HepG2 (cell line): Measurements from ENCODE around the gene TAS2R4. TPM values are rescaled to one million over a fixed set of nuclear protein-coding genes. Genes with fewer than 3 reads are reported as not detected.

Source experiments
- ARHGAP35 ChIP-seq: sonication (generic); formaldehyde crosslinking; IDR thresholded peaks from 2 replicates; pipeline ENCODE4 v1.9.0; 2022; ENCODE audit warnings: mild to moderate bottlenecking, inconsistent platforms, moderate library complexity, missing genetic modification reagents, borderline replicate concordance
- ATF5 ChIP-seq: sonication (generic); formaldehyde crosslinking; IDR thresholded peaks from 2 replicates; pipeline ENCODE4 v1.4.0; 2020; ENCODE audit warnings: mild to moderate bottlenecking, low read depth, missing genetic modification reagents
- GABPA ChIP-seq, 2 experiments: IDR thresholded peaks; 2 replicates each; pipeline ENCODE4 v1.6.1; 2011 to 2016; ENCODE audit warnings: low read depth in 2 of 2, low read length in 1 of 2, missing biosample characterization in 1 of 2, missing genetic modification characterization in 1 of 2
- HES4 ChIP-seq: sonication (generic); formaldehyde crosslinking; IDR thresholded peaks from 2 replicates; pipeline ENCODE4 v1.9.0; 2021; ENCODE audit warnings: mild to moderate bottlenecking, missing genetic modification reagents, borderline replicate concordance
- JDP2 ChIP-seq: sonication (generic); formaldehyde crosslinking; IDR thresholded peaks from 2 replicates; pipeline ENCODE4 v1.8.1; 2022; ENCODE audit warnings: missing genetic modification reagents, borderline replicate concordance
- JUN ChIP-seq: sonication (generic); formaldehyde crosslinking; IDR thresholded peaks from 2 replicates; pipeline ENCODE4 v1.4.0; 2020; ENCODE audit warnings: mild to moderate bottlenecking, missing genetic modification reagents
- KLF11 ChIP-seq: IDR thresholded peaks from 2 replicates; pipeline ENCODE4 v1.6.1; 2016; ENCODE audit warnings: missing compliant biosample characterization
- MXI1 ChIP-seq: IDR thresholded peaks from 3 replicates; pipeline ENCODE4 v1.6.1; 2012; ENCODE audit warnings: low read depth, low read length, inconsistent platforms, borderline replicate concordance
- MYC ChIP-seq: sonication (generic); formaldehyde crosslinking; IDR thresholded peaks from 2 replicates; pipeline ENCODE4 v1.9.0; 2021; ENCODE audit warnings: missing genetic modification reagents, borderline replicate concordance
- NFYC ChIP-seq: IDR thresholded peaks from 2 replicates; pipeline ENCODE4 v1.6.1; 2016; ENCODE audit warnings: missing genetic modification reagents, missing compliant biosample characterization
- NR2F6 ChIP-seq, 2 experiments: IDR thresholded peaks; 2 replicates each; pipeline ENCODE4 v1.6.1; 2016; ENCODE audit warnings: antibody characterized with exemption in 1 of 2, mild to moderate bottlenecking in 1 of 2
- POLR2AphosphoS5 ChIP-seq: IDR thresholded peaks from 2 replicates; pipeline ENCODE4 v1.6.1; 2012; ENCODE audit warnings: low read depth, low read length
- ZFP36 ChIP-seq: fragments of 150-350 bp; IDR thresholded peaks from 2 replicates; pipeline ENCODE4 v1.6.1; 2018; ENCODE audit warnings: borderline replicate concordance, low read length, low read depth; ENCODE audit not compliant: partially characterized antibody
- ZHX1 ChIP-seq: sonication (generic); formaldehyde crosslinking; IDR thresholded peaks from 2 replicates; pipeline ENCODE4 v1.8.1; 2022; ENCODE audit warnings: low read depth, mild to moderate bottlenecking, missing genetic modification reagents
- ZKSCAN5 ChIP-seq: sonication (generic); formaldehyde crosslinking; IDR thresholded peaks from 2 replicates; pipeline ENCODE4 v1.5.1; 2020; ENCODE audit warnings: mild to moderate bottlenecking, missing genetic modification reagents
- ZNF331 ChIP-seq: sonication (generic); formaldehyde crosslinking; IDR thresholded peaks from 2 replicates; pipeline ENCODE4 v1.4.0; 2020; ENCODE audit warnings: missing genetic modification reagents
- ZNF512 ChIP-seq: sonication (generic); formaldehyde crosslinking; IDR thresholded peaks from 2 replicates; pipeline ENCODE4 v1.4.0; 2020; ENCODE audit warnings: mild to moderate bottlenecking, missing genetic modification reagents
- polyA plus RNA-seq, 8 experiments: library from polyadenylated mRNA; depleted of rRNA in 3 of 8; stranded (reverse) in 7 of 8; unstranded in 1 of 8; fragments of >200 nt; fragmentation: Illumina TruSeq in 4 of 8; extraction: Trizol in 4 of 8; gene quantifications; 2 replicates each; pipeline versions ENCODE4 v1.2.1 to v1.2.3, GENCODE V29; 2011 to 2016; ENCODE audit warnings: low read depth in 4 of 8, missing spikeins in 1 of 8, mixed read lengths in 1 of 8; ENCODE audit not compliant: insufficient read depth in 1 of 8
- total RNA-seq, 5 experiments: library from RNA; depleted of rRNA; stranded (reverse); fragments of >200 nt; fragmentation: Illumina TruSeq; extraction: Trizol; gene quantifications; 2 replicates each; pipeline ENCODE4 v1.2.3, GENCODE V29; 2016; ENCODE audit warnings: low read depth in 1 of 5
- TF ChIP-seq, protein P1 (sequence below): sonication (generic); formaldehyde crosslinking; IDR thresholded peaks from 2 replicates; pipeline ENCODE4 v1.5.0; 2020; ENCODE audit warnings: mild to moderate bottlenecking, missing genetic modification reagents, borderline replicate concordance
- TF ChIP-seq, protein P2 (sequence below): conservative IDR thresholded peaks from 2 replicates; pipeline ENCODE4 v1.6.1; 2018; ENCODE audit warnings: missing genetic modification reagents

Gene TAS2R4
- total and polyA plus RNA-seq, 2 of the 13 experiments (the other 11 are each of a cell fraction or from before 2014, with no cell fraction given), result 0.71 to 0.80 TPM

DNA sequence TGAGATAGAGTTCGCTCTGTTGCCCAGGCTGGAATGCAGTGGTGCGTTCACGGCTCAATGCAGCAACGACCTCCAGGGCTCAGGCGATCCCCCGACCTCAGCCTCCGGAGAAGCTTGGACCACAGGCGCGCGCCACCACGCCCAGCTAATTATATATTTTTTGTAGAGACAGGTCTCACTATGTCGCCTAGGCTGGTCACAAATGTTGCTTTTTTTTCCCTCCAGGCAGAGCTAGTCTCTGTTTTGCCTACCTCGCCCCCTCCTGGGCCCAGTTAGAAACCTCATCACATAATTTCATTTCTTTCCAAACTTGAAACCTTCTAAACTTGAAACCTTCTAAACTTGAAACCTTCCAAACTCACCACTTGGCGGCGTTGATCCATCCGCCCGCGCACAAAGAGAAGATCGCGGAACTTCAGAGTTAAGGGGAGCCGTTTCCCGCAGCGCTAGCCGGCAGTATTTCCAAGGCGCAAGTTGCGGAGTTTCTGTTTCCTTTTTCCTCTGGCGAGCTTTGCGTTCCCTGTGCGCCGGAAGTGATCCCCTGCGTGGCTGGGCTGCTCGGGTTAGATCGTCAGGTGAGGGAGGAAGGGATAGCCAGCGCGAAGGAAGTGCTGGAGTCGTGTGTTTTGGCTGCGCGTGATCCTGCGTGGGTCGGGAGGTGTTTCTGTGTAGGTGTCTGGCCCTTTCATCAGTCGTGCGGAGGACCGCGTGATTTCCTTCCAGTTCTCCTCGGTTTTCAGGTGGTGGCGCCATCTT is 38.5 kb upstream of the TAS2R4 start, which contains the start of gene SSBP1 (continued):
- TF ChIP-seq ATF5 (CRISPR knock-in tag) (0 out of 2 replicates have a peak, but pooled peaks have one; percentile 16), JUN (no peak), NFYC (CRISPR knock-in tag) (peak; percentile 36; the same call in 1 of the 2 replicates), GABPA (IDR thresholded peaks at IDR 0.05; ENCODE audit: low read depth, low read length) (peak; percentile 93), GABPA (CRISPR knock-in tag; IDR thresholded peaks at IDR 0.05; ENCODE audit: low read depth) (peak; percentile 100), HES4 (CRISPR knock-in tag) (no peak), ARHGAP35 (CRISPR knock-in tag) (no peak), ZHX1 (CRISPR knock-in tag) (no peak; the same call in 1 of the 2 replicates), MYC (CRISPR knock-in tag) (peak; percentile 96), NR2F6 (IDR thresholded peaks at IDR 0.05) (0 out of 2 replicates have a peak, but pooled peaks have one; percentile 25), NR2F6 (CRISPR knock-in tag; IDR thresholded peaks at IDR 0.05) (0 out of 2 replicates have a peak, but pooled peaks have one; percentile 26), MXI1 (peak; percentile 84; the same call in 2 of the 3 replicates), KLF11 (CRISPR knock-in tag) (peak; percentile 54; the same call in 1 of the 2 replicates), ZKSCAN5 (no peak), ZFP36 (no peak), ZNF331 (CRISPR knock-in tag) (peak; percentile 96), JDP2 (CRISPR knock-in tag) (no peak), POLR2AphosphoS5 (peak; percentile 98), ZNF512 (CRISPR knock-in tag) (no peak)
- TF ChIP-seq, protein P1, sequence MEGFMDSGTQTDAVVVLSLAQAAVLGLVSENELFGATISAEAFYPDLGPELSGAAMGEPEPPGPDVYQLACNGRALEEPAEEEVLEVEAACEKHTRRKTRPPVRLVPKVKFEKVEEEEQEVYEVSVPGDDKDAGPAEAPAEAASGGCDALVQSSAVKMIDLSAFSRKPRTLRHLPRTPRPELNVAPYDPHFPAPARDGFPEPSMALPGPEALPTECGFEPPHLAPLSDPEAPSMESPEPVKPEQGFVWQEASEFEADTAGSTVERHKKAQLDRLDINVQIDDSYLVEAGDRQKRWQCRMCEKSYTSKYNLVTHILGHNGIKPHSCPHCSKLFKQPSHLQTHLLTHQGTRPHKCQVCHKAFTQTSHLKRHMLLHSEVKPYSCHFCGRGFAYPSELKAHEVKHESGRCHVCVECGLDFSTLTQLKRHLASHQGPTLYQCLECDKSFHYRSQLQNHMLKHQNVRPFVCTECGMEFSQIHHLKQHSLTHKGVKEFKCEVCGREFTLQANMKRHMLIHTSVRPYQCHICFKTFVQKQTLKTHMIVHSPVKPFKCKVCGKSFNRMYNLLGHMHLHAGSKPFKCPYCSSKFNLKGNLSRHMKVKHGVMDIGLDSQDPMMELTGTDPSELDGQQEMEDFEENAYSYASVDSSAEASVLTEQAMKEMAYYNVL, result peak; percentile 69; the same call in 1 of the 2 replicates
- TF ChIP-seq, protein P2, sequence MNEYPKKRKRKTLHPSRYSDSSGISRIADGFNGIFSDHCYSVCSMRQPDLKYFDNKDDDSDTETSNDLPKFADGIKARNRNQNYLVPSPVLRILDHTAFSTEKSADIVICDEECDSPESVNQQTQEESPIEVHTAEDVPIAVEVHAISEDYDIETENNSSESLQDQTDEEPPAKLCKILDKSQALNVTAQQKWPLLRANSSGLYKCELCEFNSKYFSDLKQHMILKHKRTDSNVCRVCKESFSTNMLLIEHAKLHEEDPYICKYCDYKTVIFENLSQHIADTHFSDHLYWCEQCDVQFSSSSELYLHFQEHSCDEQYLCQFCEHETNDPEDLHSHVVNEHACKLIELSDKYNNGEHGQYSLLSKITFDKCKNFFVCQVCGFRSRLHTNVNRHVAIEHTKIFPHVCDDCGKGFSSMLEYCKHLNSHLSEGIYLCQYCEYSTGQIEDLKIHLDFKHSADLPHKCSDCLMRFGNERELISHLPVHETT (CRISPR knock-in tag), result peak; percentile 84
